Astrocyte (in vitro differentiated cells and primary cell): ENCODE results near the gene ARL6IP4. TPM values are rescaled to one million over a fixed set of nuclear protein-coding genes. Genes with fewer than 3 reads are reported as not detected.

Experiments
- DNase-seq: peaks from one replicate; pipeline ENCODE4 v3.0.0-alpha.2; 2010; ENCODE audit warnings: low read depth
- FAIRE-seq: peaks from 2 replicates; lab custom pipeline; 2011; peaks lifted over from hg19 to GRCh38; lab: Jason Lieb, UNC
- H2AFZ ChIP-seq: 2 replicates; pipeline ENCODE4 v1.6.0; 2012; ENCODE audit warnings: low read depth, low read length, inconsistent platforms
- H3K27ac ChIP-seq: 2 replicates; pipeline ENCODE4 v1.5.1; 2011; ENCODE audit warnings: low read depth, low read length, inconsistent platforms
- H3K27me3 ChIP-seq: 2 replicates; pipeline ENCODE4 v1.6.0; 2011; ENCODE audit warnings: low read length, inconsistent platforms; ENCODE audit not compliant: insufficient read depth
- H3K36me3 ChIP-seq: 2 replicates; pipeline ENCODE4 v1.5.1; 2011; ENCODE audit warnings: low read length, inconsistent platforms; ENCODE audit not compliant: insufficient read depth
- H3K4me1 ChIP-seq: 2 replicates; pipeline ENCODE4 v1.5.1; 2011; ENCODE audit warnings: low read length, inconsistent platforms; ENCODE audit not compliant: insufficient read depth
- H3K4me2 ChIP-seq: 2 replicates; pipeline ENCODE4 v1.6.0; 2012; ENCODE audit warnings: low read length, inconsistent platforms
- H3K4me3 ChIP-seq: 2 replicates; pipeline ENCODE4 v1.5.1; 2011; ENCODE audit warnings: low read depth, mild to moderate bottlenecking, low read length, inconsistent platforms; ENCODE audit not compliant: insufficient read depth
- H3K79me2 ChIP-seq: 2 replicates; pipeline ENCODE4 v1.6.0; 2012; ENCODE audit warnings: mild to moderate bottlenecking, low read length, inconsistent platforms; ENCODE audit not compliant: insufficient read depth
- H3K9ac ChIP-seq: 2 replicates; pipeline ENCODE4 v1.6.0; 2012; ENCODE audit warnings: mild to moderate bottlenecking, low read length, inconsistent platforms
- H3K9me3 ChIP-seq: 2 replicates; pipeline ENCODE4 v1.5.1; 2012; ENCODE audit warnings: low read depth, mild to moderate bottlenecking, low read length, inconsistent platforms; ENCODE audit not compliant: insufficient read depth
- H4K20me1 ChIP-seq: 2 replicates; pipeline ENCODE4 v1.6.0; 2012; ENCODE audit warnings: low read length, inconsistent platforms; ENCODE audit not compliant: insufficient read depth
- H3K27ac Mint-ChIP-seq: one replicate; pipeline ENCODE4 v1.8.0; 2021; ENCODE audit warnings: mild to moderate bottlenecking, mixed read lengths; ENCODE audit not compliant: unreplicated experiment
- H3K27me3 Mint-ChIP-seq: one replicate; pipeline ENCODE4 v1.8.0; 2021; ENCODE audit warnings: low read depth, mixed read lengths; ENCODE audit not compliant: unreplicated experiment
- H3K36me3 Mint-ChIP-seq: one replicate; pipeline ENCODE4 v1.8.0; 2021; ENCODE audit warnings: low read depth, mixed read lengths; ENCODE audit not compliant: unreplicated experiment
- H3K4me1 Mint-ChIP-seq: one replicate; pipeline ENCODE4 v1.8.0; 2021; ENCODE audit warnings: low read depth, mixed read lengths; ENCODE audit not compliant: unreplicated experiment
- H3K4me3 Mint-ChIP-seq: one replicate; pipeline ENCODE4 v1.8.0; 2021; ENCODE audit warnings: mild to moderate bottlenecking, moderate library complexity, mixed read lengths; ENCODE audit not compliant: unreplicated experiment
- H3K9me3 Mint-ChIP-seq: one replicate; pipeline ENCODE4 v1.8.0; 2021; ENCODE audit warnings: mild to moderate bottlenecking, mixed read lengths; ENCODE audit not compliant: unreplicated experiment
- CTCF ChIP-seq: IDR thresholded peaks from 2 replicates; pipeline ENCODE4 v1.5.1; 2011; ENCODE audit warnings: low read depth, mild to moderate bottlenecking, inconsistent platforms, low read length, moderate library complexity; ENCODE audit not compliant: insufficient read depth
- EZH2 ChIP-seq: IDR thresholded peaks from 2 replicates; pipeline ENCODE4 v1.6.1; 2012; ENCODE audit warnings: mild to moderate bottlenecking, low read length, inconsistent platforms; ENCODE audit not compliant: insufficient read depth
- total RNA-seq: library from RNA; stranded (reverse); gene quantifications from 2 replicates; pipeline ENCODE4 v1.2.1, GENCODE V29; 2021

ARL6IP4 gene
- total RNA-seq, 1 donor from 2014 or later: 122 TPM

- Mint-ChIP-seq H3K27me3 (no peaks in the 10 kb centered on the region), H3K4me1 (peaks cover 2% of the 10 kb centered on the region), H3K27ac (no peak overlapping the region), H3K9me3 (no peaks in the 10 kb centered on the region), H3K36me3 (peaks cover 2% of the 10 kb centered on the region), H3K4me3 (no peak overlapping the region)
- TF ChIP-seq CTCF: no peak
- Histone ChIP-seq H3K4me2 (no peak overlapping the region), H3K4me3 (no peak overlapping the region), H3K79me2 (no peaks in the 10 kb centered on the region), H3K36me3 (no peaks in the 10 kb centered on the region), H3K27me3 (no peaks in the 10 kb centered on the region), H3K9ac (no peak overlapping the region), H3K27ac (no peak overlapping the region), H2AFZ (no peak overlapping the region), H4K20me1 (peaks cover 28% of the 10 kb centered on the region), H3K4me1 (peaks cover 23% of the 10 kb centered on the region), H3K9me3 (no peaks in the 10 kb centered on the region)
- DNase-seq: peak; percentile 57
- no peak for FAIRE-seq
Measured at GRCh38 chr12:122961531-122962329, 18.8 kb upstream of the ARL6IP4 start.

DNA sequence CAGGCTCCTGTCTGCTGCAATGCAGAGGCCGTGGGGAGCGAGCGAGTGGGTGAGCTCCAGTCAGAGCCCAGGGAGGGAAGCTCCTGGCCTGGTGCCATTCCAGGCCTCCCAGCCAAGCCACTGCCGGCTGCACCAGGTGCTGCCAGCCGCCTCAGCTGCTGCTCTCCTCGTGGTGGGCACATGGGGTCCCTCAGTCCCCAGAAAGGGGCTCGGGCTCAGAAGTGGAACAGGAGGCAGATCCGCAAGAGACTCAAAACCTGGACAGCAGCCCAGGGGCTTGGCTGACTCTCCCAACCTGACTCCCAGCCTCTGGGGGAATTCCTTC is 16.6 kb upstream of the ARL6IP4 start:
- no peaks in the 10 kb centered on the region for H3K79me2 ChIP-seq
- FAIRE-seq (no peak), DNase-seq (peak; percentile 44)
- no peaks in the 10 kb centered on the region for H3K27me3 Mint-ChIP-seq
- H3K27ac ChIP-seq: no peak overlapping the region
- H3K9me3 ChIP-seq: no peaks in the 10 kb centered on the region
- peaks cover 23% of the 10 kb centered on the region for H3K4me1 ChIP-seq
- TF ChIP-seq EZH2: no peak
- no peaks in the 10 kb centered on the region for H3K36me3 ChIP-seq
- H3K4me3 Mint-ChIP-seq: no peak overlapping the region
- no peak overlapping the region for H3K27ac Mint-ChIP-seq
- H2AFZ ChIP-seq: no peak overlapping the region
- peaks cover 2% of the 10 kb centered on the region for H3K36me3 Mint-ChIP-seq
- H3K4me1 Mint-ChIP-seq: peaks cover 2% of the 10 kb centered on the region
- H3K4me3 ChIP-seq: no peak overlapping the region
- H3K4me2 ChIP-seq: peak overlapping the region; percentile 49
- H3K27me3 ChIP-seq: no peaks in the 10 kb centered on the region
- H3K9me3 Mint-ChIP-seq: no peaks in the 10 kb centered on the region
- H4K20me1 ChIP-seq: peaks cover 28% of the 10 kb centered on the region
- no peak overlapping the region for H3K9ac ChIP-seq

- Histone ChIP-seq H3K36me3 (no peaks in the 10 kb centered on the region), H3K79me2 (no peaks in the 10 kb centered on the region), H3K4me2 (peak overlapping the region; percentile 99), H3K27me3 (no peaks in the 10 kb centered on the region), H3K9me3 (no peaks in the 10 kb centered on the region), H4K20me1 (peaks cover 28% of the 10 kb centered on the region), H3K27ac (no peak overlapping the region), H2AFZ (no peak overlapping the region), H3K9ac (no peak overlapping the region), H3K4me1 (peaks cover 23% of the 10 kb centered on the region), H3K4me3 (no peak overlapping the region)
- no peaks in the 10 kb centered on the region for H3K27me3 Mint-ChIP-seq
- FAIRE-seq: no peak
- DNase-seq: no peak
- peaks cover 2% of the 10 kb centered on the region for H3K36me3 Mint-ChIP-seq
- no peak overlapping the region for H3K4me3 Mint-ChIP-seq
- H3K27ac Mint-ChIP-seq: no peak overlapping the region
- no peak for TF ChIP-seq CTCF
- no peaks in the 10 kb centered on the region for H3K9me3 Mint-ChIP-seq
- peaks cover 2% of the 10 kb centered on the region for H3K4me1 Mint-ChIP-seq
Measured at GRCh38 chr12:122964439-122965257, 15.8 kb upstream of the ARL6IP4 start.
